Epithelial cell of prostate (primary cell): Measurements from ENCODE around the gene CALHM3.

ENCODE experiments used
- DNase-seq: peaks from one replicate; pipeline ENCODE4 v3.0.0-alpha.2; 2011; ENCODE audit warnings: low read depth, low spot score
- H3K27ac ChIP-seq: fragments of 450-650 bp; 2 replicates; pipeline ENCODE4 v1.5.1; 2017; ENCODE audit warnings: mild to moderate bottlenecking

CALHM3 gene

GRCh38 chr10:103427866-103428265 lies 51.2 kb downstream of the CALHM3 start:
- H3K27ac ChIP-seq, result no peak overlapping the region
- DNase-seq, result no peak

DNA sequence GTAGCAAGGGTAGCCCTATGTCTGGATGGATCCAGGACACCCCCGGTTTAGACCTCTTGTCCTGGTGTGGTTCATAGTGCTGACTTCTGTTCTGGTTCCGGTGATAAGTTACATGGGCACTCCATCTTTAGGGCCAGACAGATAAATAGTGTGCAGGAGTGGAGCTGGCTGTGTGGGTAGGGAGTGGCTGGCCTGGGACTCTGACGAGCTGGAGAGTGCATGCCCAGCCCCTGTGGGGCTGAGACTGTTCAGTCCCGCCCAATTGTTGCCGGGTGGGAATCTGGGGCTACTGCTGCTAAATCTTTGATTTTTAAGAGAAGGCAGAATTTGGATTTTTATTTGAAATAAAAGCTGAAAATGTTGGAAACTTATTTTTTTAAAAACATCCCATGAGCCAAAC lies 55.3 kb downstream of the CALHM3 start:
- DNase-seq, result no peak
- no peak overlapping the region for H3K27ac ChIP-seq
